HepG2 (cell line): Measurements from ENCODE around the gene SIK3.

Experiments
- JDP2 ChIP-seq: sonication (generic); formaldehyde crosslinking; IDR thresholded peaks from 2 replicates; pipeline ENCODE4 v1.8.1; 2022; ENCODE audit warnings: missing genetic modification reagents, borderline replicate concordance
- POLR2A ChIP-seq, 2 experiments: IDR thresholded peaks; 2 replicates each; pipeline ENCODE4 v1.6.1; 2011; ENCODE audit warnings: low read depth in 2 of 2, low read length in 2 of 2, mild to moderate bottlenecking in 1 of 2, moderate library complexity in 1 of 2; ENCODE audit not compliant: insufficient read depth in 1 of 2
- SP1 ChIP-seq, 2 experiments: fragments of 450-650 bp in 1 of 2; sonication (generic) in 1 of 2; formaldehyde crosslinking in 1 of 2; IDR thresholded peaks; 2 replicates each; pipeline versions ENCODE4 v1.4.0 to v1.6.1; 2016 to 2020; ENCODE audit warnings: missing genetic modification reagents in 1 of 2
- SRF ChIP-seq: IDR thresholded peaks from 2 replicates; pipeline ENCODE4 v1.6.1; 2011; ENCODE audit warnings: mild to moderate bottlenecking, low read depth, low read length, moderate library complexity
- TBP ChIP-seq: sonication (generic); formaldehyde crosslinking; IDR thresholded peaks from 2 replicates; pipeline ENCODE4 v1.5.0; 2020; ENCODE audit warnings: missing genetic modification reagents
- ZNF138 ChIP-seq: sonication (generic); formaldehyde crosslinking; IDR thresholded peaks from 2 replicates; pipeline ENCODE4 v1.5.0; 2020; ENCODE audit warnings: mild to moderate bottlenecking, low read depth, missing genetic modification reagents
- ZNF274 ChIP-seq: sonication (generic); formaldehyde crosslinking; IDR thresholded peaks from 2 replicates; pipeline ENCODE4 v1.5.1; 2020; ENCODE audit warnings: mild to moderate bottlenecking, missing genetic modification reagents
- TF ChIP-seq, protein P1 (sequence below): sonication (generic); formaldehyde crosslinking; IDR thresholded peaks from 2 replicates; pipeline ENCODE4 v1.5.0; 2020; ENCODE audit warnings: mild to moderate bottlenecking, missing genetic modification reagents, moderate library complexity
- TF ChIP-seq, protein P2 (sequence below): sonication (generic); formaldehyde crosslinking; IDR thresholded peaks from 2 replicates; pipeline ENCODE4 v1.4.0; 2020; ENCODE audit warnings: missing genetic modification reagents
- TF ChIP-seq, protein P3 (sequence below): sonication (generic); formaldehyde crosslinking; IDR thresholded peaks from 2 replicates; pipeline ENCODE4 v1.5.1; 2020; ENCODE audit warnings: mild to moderate bottlenecking, moderate library complexity, missing genetic modification reagents
- TF ChIP-seq, protein P4 (sequence below): sonication (generic); formaldehyde crosslinking; IDR thresholded peaks from 2 replicates; pipeline ENCODE4 v1.4.0; 2020; ENCODE audit warnings: missing genetic modification reagents

DNA sequence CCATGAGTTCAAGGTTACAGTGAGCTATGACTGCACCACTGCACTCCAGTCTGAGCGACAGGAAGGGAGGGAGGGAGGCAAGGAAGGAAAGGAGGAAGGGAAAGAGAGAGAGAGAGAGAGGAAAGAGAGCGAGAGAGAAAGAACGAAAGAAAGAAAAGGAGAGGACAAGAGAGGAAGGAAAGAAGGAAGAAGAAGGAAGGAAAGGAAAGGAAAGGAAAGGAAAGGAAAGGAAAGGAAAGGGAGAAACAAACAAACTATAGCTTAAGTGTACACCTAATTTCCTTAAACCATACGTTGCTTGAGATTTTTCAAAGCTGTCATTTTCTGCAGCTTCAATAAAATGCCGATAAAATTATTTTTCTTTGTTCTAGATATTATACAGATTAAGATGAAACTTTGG, 180.6 kb downstream of the SIK3 start:
- TF ChIP-seq, protein P1, sequence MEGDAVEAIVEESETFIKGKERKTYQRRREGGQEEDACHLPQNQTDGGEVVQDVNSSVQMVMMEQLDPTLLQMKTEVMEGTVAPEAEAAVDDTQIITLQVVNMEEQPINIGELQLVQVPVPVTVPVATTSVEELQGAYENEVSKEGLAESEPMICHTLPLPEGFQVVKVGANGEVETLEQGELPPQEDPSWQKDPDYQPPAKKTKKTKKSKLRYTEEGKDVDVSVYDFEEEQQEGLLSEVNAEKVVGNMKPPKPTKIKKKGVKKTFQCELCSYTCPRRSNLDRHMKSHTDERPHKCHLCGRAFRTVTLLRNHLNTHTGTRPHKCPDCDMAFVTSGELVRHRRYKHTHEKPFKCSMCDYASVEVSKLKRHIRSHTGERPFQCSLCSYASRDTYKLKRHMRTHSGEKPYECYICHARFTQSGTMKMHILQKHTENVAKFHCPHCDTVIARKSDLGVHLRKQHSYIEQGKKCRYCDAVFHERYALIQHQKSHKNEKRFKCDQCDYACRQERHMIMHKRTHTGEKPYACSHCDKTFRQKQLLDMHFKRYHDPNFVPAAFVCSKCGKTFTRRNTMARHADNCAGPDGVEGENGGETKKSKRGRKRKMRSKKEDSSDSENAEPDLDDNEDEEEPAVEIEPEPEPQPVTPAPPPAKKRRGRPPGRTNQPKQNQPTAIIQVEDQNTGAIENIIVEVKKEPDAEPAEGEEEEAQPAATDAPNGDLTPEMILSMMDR (CRISPR knock-in tag) = no peak
- TF ChIP-seq SRF (no peak), JDP2 (CRISPR knock-in tag) (no peak), TBP (CRISPR knock-in tag) (no peak), POLR2A (IDR thresholded peaks at IDR 0.05; ENCODE audit: insufficient read depth in 1 of 2, low read depth in 2 of 2, low read length in 2 of 2) (no peak), SP1 (IDR thresholded peaks at IDR 0.05) (no peak), SP1 (CRISPR knock-in tag; IDR thresholded peaks at IDR 0.05) (no peak), ZNF274 (no peak), ZNF138 (no peak)
- TF ChIP-seq, protein P2, sequence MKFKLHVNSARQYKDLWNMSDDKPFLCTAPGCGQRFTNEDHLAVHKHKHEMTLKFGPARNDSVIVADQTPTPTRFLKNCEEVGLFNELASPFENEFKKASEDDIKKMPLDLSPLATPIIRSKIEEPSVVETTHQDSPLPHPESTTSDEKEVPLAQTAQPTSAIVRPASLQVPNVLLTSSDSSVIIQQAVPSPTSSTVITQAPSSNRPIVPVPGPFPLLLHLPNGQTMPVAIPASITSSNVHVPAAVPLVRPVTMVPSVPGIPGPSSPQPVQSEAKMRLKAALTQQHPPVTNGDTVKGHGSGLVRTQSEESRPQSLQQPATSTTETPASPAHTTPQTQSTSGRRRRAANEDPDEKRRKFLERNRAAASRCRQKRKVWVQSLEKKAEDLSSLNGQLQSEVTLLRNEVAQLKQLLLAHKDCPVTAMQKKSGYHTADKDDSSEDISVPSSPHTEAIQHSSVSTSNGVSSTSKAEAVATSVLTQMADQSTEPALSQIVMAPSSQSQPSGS (CRISPR knock-in tag) = no peak
- TF ChIP-seq, protein P3, sequence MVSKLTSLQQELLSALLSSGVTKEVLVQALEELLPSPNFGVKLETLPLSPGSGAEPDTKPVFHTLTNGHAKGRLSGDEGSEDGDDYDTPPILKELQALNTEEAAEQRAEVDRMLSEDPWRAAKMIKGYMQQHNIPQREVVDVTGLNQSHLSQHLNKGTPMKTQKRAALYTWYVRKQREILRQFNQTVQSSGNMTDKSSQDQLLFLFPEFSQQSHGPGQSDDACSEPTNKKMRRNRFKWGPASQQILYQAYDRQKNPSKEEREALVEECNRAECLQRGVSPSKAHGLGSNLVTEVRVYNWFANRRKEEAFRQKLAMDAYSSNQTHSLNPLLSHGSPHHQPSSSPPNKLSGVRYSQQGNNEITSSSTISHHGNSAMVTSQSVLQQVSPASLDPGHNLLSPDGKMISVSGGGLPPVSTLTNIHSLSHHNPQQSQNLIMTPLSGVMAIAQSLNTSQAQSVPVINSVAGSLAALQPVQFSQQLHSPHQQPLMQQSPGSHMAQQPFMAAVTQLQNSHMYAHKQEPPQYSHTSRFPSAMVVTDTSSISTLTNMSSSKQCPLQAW (CRISPR knock-in tag) = no peak
- TF ChIP-seq, protein P4, sequence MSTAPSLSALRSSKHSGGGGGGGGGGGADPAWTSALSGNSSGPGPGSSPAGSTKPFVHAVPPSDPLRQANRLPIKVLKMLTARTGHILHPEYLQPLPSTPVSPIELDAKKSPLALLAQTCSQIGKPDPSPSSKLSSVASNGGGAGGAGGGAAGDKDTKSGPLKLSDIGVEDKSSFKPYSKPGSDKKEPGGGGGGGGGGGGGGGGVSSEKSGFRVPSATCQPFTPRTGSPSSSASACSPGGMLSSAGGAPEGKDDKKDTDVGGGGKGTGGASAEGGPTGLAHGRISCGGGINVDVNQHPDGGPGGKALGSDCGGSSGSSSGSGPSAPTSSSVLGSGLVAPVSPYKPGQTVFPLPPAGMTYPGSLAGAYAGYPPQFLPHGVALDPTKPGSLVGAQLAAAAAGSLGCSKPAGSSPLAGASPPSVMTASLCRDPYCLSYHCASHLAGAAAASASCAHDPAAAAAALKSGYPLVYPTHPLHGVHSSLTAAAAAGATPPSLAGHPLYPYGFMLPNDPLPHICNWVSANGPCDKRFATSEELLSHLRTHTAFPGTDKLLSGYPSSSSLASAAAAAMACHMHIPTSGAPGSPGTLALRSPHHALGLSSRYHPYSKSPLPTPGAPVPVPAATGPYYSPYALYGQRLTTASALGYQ = no peak
